GM23338 (cell line): ENCODE results near the gene MST1.

ENCODE experiments used
- CREB1 ChIP-seq: fragments of 250-450 bp; sonication (Bioruptor Pico); IDR thresholded peaks from 2 replicates; pipeline ENCODE4 v1.5.0; 2020; ENCODE audit warnings: low read depth, mild to moderate bottlenecking, moderate library complexity
- EZH2 ChIP-seq: fragments of 200-600 bp; sonication (generic); IDR thresholded peaks from one replicate; pipeline ENCODE4 v1.8.0; 2017; ENCODE audit warnings: antibody characterized with exemption, mild to moderate bottlenecking, low read depth; ENCODE audit not compliant: unreplicated experiment
- EZH2phosphoT487 ChIP-seq: fragments of 200-600 bp; sonication (generic); IDR thresholded peaks from one replicate; pipeline ENCODE4 v1.8.1; 2018; ENCODE audit warnings: antibody characterized with exemption; ENCODE audit not compliant: unreplicated experiment
- JUNB ChIP-seq: IDR thresholded peaks from one replicate; pipeline ENCODE4 v1.6.1; 2016; ENCODE audit warnings: antibody characterized with exemption; ENCODE audit not compliant: unreplicated experiment
- NANOG ChIP-seq: IDR thresholded peaks from 2 replicates; pipeline ENCODE4 v1.6.1; 2016; ENCODE audit warnings: antibody characterized with exemption, borderline replicate concordance
- POLR2AphosphoS5 ChIP-seq: IDR thresholded peaks from 2 replicates; pipeline ENCODE4 v1.6.1; 2016; ENCODE audit warnings: antibody characterized with exemption, low read depth
- STAT1 ChIP-seq: IDR thresholded peaks from one replicate; pipeline ENCODE4 v1.6.1; 2016; ENCODE audit warnings: antibody characterized with exemption; ENCODE audit not compliant: unreplicated experiment
- TF ChIP-seq, protein P1 (sequence below), 2 experiments: fragments of 200-600 bp in 1 of 2; sonication (generic) in 1 of 2; conservative IDR thresholded peaks; 2 replicates each; pipeline versions ENCODE4 v1.5.1 to v1.6.1; 2016 to 2017; ENCODE audit warnings: antibody characterized with exemption in 2 of 2, low read depth in 2 of 2, mild to moderate bottlenecking in 2 of 2, moderate library complexity in 1 of 2
- TF ChIP-seq, protein P2 (sequence below): IDR thresholded peaks from 2 replicates; pipeline ENCODE4 v1.6.1; 2016; ENCODE audit warnings: antibody characterized with exemption
- TF ChIP-seq, protein P3 (sequence below): IDR thresholded peaks from one replicate; pipeline ENCODE4 v1.6.1; 2018; ENCODE audit warnings: antibody characterized with exemption; ENCODE audit not compliant: unreplicated experiment

DNA sequence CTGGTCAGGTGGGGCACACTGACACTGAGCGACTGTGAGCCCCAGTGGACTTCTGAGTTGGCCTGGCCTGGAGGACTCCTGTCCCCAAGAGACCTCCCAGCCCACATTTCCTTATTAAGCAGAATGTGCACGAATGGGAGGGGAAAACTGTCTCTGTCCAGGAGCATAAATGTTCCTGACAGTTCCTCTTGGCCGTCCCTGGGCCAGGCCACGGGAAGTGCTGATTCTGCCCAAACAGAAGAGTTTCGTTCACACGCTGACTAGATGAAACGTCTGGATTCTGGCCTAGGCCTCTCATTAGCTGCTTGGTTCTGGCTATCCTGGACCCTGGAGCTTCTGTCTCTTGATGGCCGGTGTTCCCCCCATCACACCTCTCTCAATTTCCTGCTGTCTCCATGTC, 44.6 kb downstream of the MST1 start:
- TF ChIP-seq, protein P1, sequence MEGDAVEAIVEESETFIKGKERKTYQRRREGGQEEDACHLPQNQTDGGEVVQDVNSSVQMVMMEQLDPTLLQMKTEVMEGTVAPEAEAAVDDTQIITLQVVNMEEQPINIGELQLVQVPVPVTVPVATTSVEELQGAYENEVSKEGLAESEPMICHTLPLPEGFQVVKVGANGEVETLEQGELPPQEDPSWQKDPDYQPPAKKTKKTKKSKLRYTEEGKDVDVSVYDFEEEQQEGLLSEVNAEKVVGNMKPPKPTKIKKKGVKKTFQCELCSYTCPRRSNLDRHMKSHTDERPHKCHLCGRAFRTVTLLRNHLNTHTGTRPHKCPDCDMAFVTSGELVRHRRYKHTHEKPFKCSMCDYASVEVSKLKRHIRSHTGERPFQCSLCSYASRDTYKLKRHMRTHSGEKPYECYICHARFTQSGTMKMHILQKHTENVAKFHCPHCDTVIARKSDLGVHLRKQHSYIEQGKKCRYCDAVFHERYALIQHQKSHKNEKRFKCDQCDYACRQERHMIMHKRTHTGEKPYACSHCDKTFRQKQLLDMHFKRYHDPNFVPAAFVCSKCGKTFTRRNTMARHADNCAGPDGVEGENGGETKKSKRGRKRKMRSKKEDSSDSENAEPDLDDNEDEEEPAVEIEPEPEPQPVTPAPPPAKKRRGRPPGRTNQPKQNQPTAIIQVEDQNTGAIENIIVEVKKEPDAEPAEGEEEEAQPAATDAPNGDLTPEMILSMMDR (conservative IDR thresholded peaks at IDR 0.05; ENCODE audit: low read depth in 2 of 2): no peak
- TF ChIP-seq, protein P2, sequence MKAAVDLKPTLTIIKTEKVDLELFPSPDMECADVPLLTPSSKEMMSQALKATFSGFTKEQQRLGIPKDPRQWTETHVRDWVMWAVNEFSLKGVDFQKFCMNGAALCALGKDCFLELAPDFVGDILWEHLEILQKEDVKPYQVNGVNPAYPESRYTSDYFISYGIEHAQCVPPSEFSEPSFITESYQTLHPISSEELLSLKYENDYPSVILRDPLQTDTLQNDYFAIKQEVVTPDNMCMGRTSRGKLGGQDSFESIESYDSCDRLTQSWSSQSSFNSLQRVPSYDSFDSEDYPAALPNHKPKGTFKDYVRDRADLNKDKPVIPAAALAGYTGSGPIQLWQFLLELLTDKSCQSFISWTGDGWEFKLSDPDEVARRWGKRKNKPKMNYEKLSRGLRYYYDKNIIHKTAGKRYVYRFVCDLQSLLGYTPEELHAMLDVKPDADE: no peak
- no peak for TF ChIP-seq POLR2AphosphoS5
- no peak for TF ChIP-seq EZH2phosphoT487
- no peak for TF ChIP-seq EZH2
- TF ChIP-seq, protein P3, sequence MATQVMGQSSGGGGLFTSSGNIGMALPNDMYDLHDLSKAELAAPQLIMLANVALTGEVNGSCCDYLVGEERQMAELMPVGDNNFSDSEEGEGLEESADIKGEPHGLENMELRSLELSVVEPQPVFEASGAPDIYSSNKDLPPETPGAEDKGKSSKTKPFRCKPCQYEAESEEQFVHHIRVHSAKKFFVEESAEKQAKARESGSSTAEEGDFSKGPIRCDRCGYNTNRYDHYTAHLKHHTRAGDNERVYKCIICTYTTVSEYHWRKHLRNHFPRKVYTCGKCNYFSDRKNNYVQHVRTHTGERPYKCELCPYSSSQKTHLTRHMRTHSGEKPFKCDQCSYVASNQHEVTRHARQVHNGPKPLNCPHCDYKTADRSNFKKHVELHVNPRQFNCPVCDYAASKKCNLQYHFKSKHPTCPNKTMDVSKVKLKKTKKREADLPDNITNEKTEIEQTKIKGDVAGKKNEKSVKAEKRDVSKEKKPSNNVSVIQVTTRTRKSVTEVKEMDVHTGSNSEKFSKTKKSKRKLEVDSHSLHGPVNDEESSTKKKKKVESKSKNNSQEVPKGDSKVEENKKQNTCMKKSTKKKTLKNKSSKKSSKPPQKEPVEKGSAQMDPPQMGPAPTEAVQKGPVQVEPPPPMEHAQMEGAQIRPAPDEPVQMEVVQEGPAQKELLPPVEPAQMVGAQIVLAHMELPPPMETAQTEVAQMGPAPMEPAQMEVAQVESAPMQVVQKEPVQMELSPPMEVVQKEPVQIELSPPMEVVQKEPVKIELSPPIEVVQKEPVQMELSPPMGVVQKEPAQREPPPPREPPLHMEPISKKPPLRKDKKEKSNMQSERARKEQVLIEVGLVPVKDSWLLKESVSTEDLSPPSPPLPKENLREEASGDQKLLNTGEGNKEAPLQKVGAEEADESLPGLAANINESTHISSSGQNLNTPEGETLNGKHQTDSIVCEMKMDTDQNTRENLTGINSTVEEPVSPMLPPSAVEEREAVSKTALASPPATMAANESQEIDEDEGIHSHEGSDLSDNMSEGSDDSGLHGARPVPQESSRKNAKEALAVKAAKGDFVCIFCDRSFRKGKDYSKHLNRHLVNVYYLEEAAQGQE: no peak
- TF ChIP-seq NANOG: no peak
- TF ChIP-seq JUNB: no peak
- TF ChIP-seq STAT1: no peak
- TF ChIP-seq CREB1 (CRISPR knock-in tag): no peak
